Keratinocyte (primary cell): ENCODE measurements around the gene HNRNPA2B1.
"Not testable (repeated sequence)": the region's sequence is repeated elsewhere in the genome, so short reads cannot be mapped to it uniquely, and the experiment has no call there.

Source experiments
- CTCF ChIP-seq, 3 experiments: IDR thresholded peaks in 1 of 3; conservative IDR thresholded peaks in 1 of 3; optimal IDR thresholded peaks in 1 of 3; 2 replicates in 2 of 3; 3 replicates in 1 of 3; pipeline versions ENCODE3 to v1.5.1; 2011; ENCODE audit warnings: low read length in 3 of 3, mild to moderate bottlenecking in 3 of 3, moderate library complexity in 2 of 3, control low read depth in 1 of 3, inconsistent platforms in 1 of 3; ENCODE audit not compliant: insufficient read depth in 2 of 3; ENCODE audit errors: extremely low read depth in 1 of 3
- EZH2 ChIP-seq: IDR thresholded peaks from one replicate; pipeline ENCODE4 v1.6.1; 2012; ENCODE audit warnings: inconsistent platforms, mild to moderate bottlenecking, low read length, moderate library complexity

GRCh38 chr7:26194764-26195163 is 5.8 kb downstream of the HNRNPA2B1 start:
- not testable (repeated sequence) for TF ChIP-seq CTCF (optimal IDR thresholded peaks at IDR 0.05 in 1 of 3, IDR thresholded peaks at IDR 0.05 in 1 of 3, conservative IDR thresholded peaks at IDR 0.05 in 1 of 3; ENCODE audit: extremely low read depth in 1 of 3, insufficient read depth in 2 of 3, low read length in 3 of 3); EZH2
